ENCODE results near the gene FADS3. TPM values are rescaled to one million over a fixed set of nuclear protein-coding genes. Genes with fewer than 3 reads are reported as not detected.

FADS3 gene
- total RNA-seq, 1 experiment from 2014 or later, result 22.6 TPM

- H3K27ac ChIP-seq (ENCODE audit: low read length), result no peak overlapping the region
- no peak for TF ChIP-seq TCF7L2 (IDR thresholded peaks at IDR 0.05; ENCODE audit: low read depth, low read length)
- no peak for TF ChIP-seq SIN3A (IDR thresholded peaks at IDR 0.05; ENCODE audit: borderline replicate concordance, insufficient read depth, low read depth, low read length)
- no peak for TF ChIP-seq CTCF (IDR thresholded peaks at IDR 0.05)
- no peak for TF ChIP-seq POLR2AphosphoS5 (IDR thresholded peaks at IDR 0.05; ENCODE audit: low read depth, low read length)
- no peak for TF ChIP-seq REST (IDR thresholded peaks at IDR 0.05; ENCODE audit: insufficient read depth in 1 of 2, low read depth in 2 of 2, low read length in 1 of 2)
- H3K9me3 ChIP-seq (ENCODE audit: control insufficient read depth, insufficient read depth, low read depth, low read length), result no peaks in the 10 kb centered on the region
- BruUV-seq (replicated peaks), result no TSS peak
- H3K4me1 ChIP-seq (ENCODE audit: control insufficient read depth, insufficient read depth, low read length), result peaks cover 8% of the 10 kb centered on the region
- intact Hi-C loops (cut with micrococcal nuclease; ENCODE audit: unreplicated experiment), result no loop called here
- H3K27me3 ChIP-seq (ENCODE audit: control insufficient read depth, insufficient read depth, low read length), result no peaks in the 10 kb centered on the region
- ATAC-seq, result no peak
- H3K36me3 ChIP-seq (ENCODE audit: control insufficient read depth, insufficient read depth, low read length), result no peaks in the 10 kb centered on the region
- H3K4me3 ChIP-seq (ENCODE audit: low read depth in 2 of 2, low read length in 2 of 2), result no peak overlapping the region
- DNase-seq (ENCODE audit: low read depth, low spot score), result no peak
- ChIA-PET POLR2A (no interaction called here), CTCF (no interaction called here)
- in situ Hi-C loops (cut with HindIII; ENCODE audit: low pct_unique_long_range_greater_than_20kb, low sequenced_read_pairs), result no loop called here
Observed at GRCh38 chr11:61893981-61894380, 2.6 kb upstream of the FADS3 start.

GRCh38 chr11:61892085-61892370, 683 bp upstream of the FADS3 start:
- no peak; the same call in 1 of the 2 replicates for TF ChIP-seq CTCF (IDR thresholded peaks at IDR 0.05)
- no peak for TF ChIP-seq SIN3A (IDR thresholded peaks at IDR 0.05; ENCODE audit: borderline replicate concordance, insufficient read depth, low read depth, low read length)
- no peak for TF ChIP-seq REST (IDR thresholded peaks at IDR 0.05; ENCODE audit: insufficient read depth in 1 of 2, low read depth in 2 of 2, low read length in 1 of 2)
- no peak for TF ChIP-seq POLR2AphosphoS5 (IDR thresholded peaks at IDR 0.05; ENCODE audit: low read depth, low read length)
- no peak for TF ChIP-seq TCF7L2 (IDR thresholded peaks at IDR 0.05; ENCODE audit: low read depth, low read length)
- H3K4me1 ChIP-seq (ENCODE audit: control insufficient read depth, insufficient read depth, low read length), result peaks cover 8% of the 10 kb centered on the region
- H3K9me3 ChIP-seq (ENCODE audit: control insufficient read depth, insufficient read depth, low read depth, low read length), result no peaks in the 10 kb centered on the region
- intact Hi-C loops (cut with micrococcal nuclease; ENCODE audit: unreplicated experiment), result no loop called here
- CTCF ChIA-PET, result interaction anchor here (0.5 kb wide), 1 partner anchor 22 kb away, joined by 3 read pairs; no protein-coding TSS in a partner anchor
- BruUV-seq (replicated peaks), result no TSS peak
- no peaks in the 10 kb centered on the region for H3K27me3 ChIP-seq (ENCODE audit: control insufficient read depth, insufficient read depth, low read length)
- ATAC-seq, result peak; percentile 32
- in situ Hi-C loops (cut with HindIII; ENCODE audit: low pct_unique_long_range_greater_than_20kb, low sequenced_read_pairs), result no loop called here
- no peaks in the 10 kb centered on the region for H3K36me3 ChIP-seq (ENCODE audit: control insufficient read depth, insufficient read depth, low read length)
- no peak overlapping the region for H3K27ac ChIP-seq (ENCODE audit: low read length)
- peak overlapping the region; percentile 58 to 73 for H3K4me3 ChIP-seq (ENCODE audit: low read depth in 2 of 2, low read length in 2 of 2)
- POLR2A ChIA-PET, result no interaction called here
- no peak for DNase-seq (ENCODE audit: low read depth, low spot score)

Data from Panc1 (cell line).